ENCODE data around the gene MLST8.

Gene MLST8

DNA sequence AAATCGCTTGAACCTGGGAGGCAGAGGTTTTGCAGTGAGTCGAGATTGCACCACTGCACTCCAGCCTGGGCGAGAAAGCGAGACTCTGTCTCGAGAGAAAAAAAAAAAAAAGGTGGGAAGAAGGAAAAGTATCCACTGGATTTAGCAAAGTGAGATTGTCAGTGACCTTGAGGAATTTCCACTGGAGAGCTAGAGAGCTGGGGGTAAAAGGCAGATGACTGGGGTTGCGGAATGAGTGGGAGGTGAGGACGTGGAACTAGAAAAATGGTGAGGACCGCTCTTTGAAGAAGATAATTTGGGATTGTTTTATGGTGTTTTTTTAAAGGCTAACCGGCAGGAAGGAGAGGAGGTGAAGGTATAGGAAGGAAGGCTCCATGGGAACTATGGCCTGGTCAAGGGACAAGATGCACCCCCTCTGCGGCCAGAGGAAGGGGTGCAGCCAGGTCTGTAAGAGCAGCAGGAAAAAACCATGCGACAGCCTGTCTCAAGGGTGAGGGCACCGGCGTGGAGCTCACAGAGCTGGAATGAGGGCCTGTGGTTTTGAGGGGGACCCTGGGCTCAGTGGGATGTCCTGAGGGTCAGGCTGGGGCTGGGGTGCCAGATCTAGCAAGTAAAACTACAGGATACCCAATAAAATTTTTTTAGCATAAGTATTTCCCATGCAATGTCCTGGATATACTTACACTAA, 694 bp upstream of the MLST8 start:
- Histone ChIP-seq H3K9ac (ENCODE audit: low read length) (peak overlapping the region; percentile 75), H3K4me1 (ENCODE audit: control insufficient read depth, low read depth, low read length) (no peaks in the 10 kb centered on the region), H3K36me3 (ENCODE audit: control insufficient read depth, low read depth, low read length) (peaks cover 24% of the 10 kb centered on the region), H3K4me3 (ENCODE audit: low read length) (peak overlapping the region; percentile 96), H3K9me3 (ENCODE audit: control insufficient read depth, low read depth, low read length) (no peaks in the 10 kb centered on the region), H3K27ac (ENCODE audit: low read length) (no peak overlapping the region), H3K27me3 (ENCODE audit: control insufficient read depth, insufficient read depth, low read length) (peaks cover 4% of the 10 kb centered on the region)

DNA sequence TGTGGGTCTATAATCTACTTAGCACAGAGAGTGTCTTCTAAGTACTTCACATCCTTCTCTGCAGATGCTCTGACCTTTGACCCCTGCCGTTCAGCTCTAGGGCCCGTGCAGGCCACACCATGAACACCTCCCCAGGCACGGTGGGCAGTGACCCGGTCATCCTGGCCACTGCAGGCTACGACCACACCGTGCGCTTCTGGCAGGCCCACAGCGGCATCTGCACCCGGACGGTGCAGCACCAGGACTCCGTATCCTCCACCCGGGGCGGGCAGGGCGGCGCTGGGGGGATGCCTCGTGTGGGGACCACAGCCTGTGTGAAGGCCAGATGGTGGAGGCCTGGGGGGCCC, 686 bp downstream of the MLST8 start:
- Histone ChIP-seq H3K4me3 (ENCODE audit: low read length) (peak overlapping the region; percentile 96), H3K27ac (ENCODE audit: low read length) (no peak overlapping the region), H3K9me3 (ENCODE audit: control insufficient read depth, low read depth, low read length) (no peaks in the 10 kb centered on the region), H3K9ac (ENCODE audit: low read length) (peak overlapping the region; percentile 75), H3K4me1 (ENCODE audit: control insufficient read depth, low read depth, low read length) (no peaks in the 10 kb centered on the region), H3K27me3 (ENCODE audit: control insufficient read depth, insufficient read depth, low read length) (no peaks in the 10 kb centered on the region), H3K36me3 (ENCODE audit: control insufficient read depth, low read depth, low read length) (peaks cover 25% of the 10 kb centered on the region)

DNA sequence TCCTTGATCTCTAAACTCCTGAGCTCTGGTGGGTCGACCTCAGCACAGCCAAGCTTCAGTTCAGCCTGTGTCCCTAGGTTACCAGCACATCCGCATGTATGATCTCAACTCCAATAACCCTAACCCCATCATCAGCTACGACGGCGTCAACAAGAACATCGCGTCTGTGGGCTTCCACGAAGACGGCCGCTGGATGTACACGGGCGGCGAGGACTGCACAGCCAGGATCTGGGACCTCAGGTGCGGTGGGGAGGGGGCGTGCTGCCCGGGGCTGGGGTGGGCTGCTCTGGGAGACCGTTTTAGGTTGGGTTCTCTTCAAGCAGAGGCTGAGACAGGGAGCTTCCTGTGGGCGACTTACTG, 1.1 kb downstream of the MLST8 start:
- peaks cover 25% of the 10 kb centered on the region for H3K36me3 ChIP-seq (ENCODE audit: control insufficient read depth, low read depth, low read length)
- no peaks in the 10 kb centered on the region for H3K4me1 ChIP-seq (ENCODE audit: control insufficient read depth, low read depth, low read length)
- no peak overlapping the region for H3K27ac ChIP-seq (ENCODE audit: low read length)
- no peaks in the 10 kb centered on the region for H3K27me3 ChIP-seq (ENCODE audit: control insufficient read depth, insufficient read depth, low read length)
- H3K4me3 ChIP-seq (ENCODE audit: low read length), result peak overlapping the region; percentile 96
- H3K9me3 ChIP-seq (ENCODE audit: control insufficient read depth, low read depth, low read length), result no peaks in the 10 kb centered on the region
- H3K9ac ChIP-seq (ENCODE audit: low read length), result no peak overlapping the region

DNA sequence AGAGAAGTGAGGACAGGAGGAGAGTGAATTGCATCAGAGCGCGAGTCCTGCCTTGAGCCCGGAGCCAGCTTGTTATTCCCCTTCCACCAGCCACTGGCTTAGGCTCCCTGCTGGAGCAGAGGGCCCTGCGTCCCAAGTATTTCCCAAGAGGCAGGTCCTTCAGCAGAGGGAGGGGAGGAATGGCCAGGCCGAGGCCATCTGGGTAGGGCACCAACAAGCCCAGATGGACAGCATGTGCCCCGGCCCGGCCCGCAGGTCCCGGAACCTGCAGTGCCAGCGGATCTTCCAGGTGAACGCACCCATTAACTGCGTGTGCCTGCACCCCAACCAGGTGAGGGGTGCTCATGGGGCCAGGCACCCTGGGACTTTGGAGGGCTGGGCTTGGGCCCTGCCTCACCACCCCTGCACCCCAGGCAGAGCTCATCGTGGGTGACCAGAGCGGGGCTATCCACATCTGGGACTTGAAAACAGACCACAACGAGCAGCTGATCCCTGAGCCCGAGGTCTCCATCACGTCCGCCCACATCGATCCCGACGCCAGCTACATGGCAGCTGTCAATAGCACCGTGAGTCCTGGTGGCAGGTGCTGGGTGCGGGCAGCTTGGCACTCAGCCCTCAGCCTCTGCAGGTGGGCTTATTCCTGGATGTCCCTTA, 1.7 kb downstream of the MLST8 start:
- Histone ChIP-seq H3K4me1 (ENCODE audit: control insufficient read depth, low read depth, low read length) (no peaks in the 10 kb centered on the region), H3K4me3 (ENCODE audit: low read length) (no peak overlapping the region), H3K27me3 (ENCODE audit: control insufficient read depth, insufficient read depth, low read length) (no peaks in the 10 kb centered on the region), H3K9ac (ENCODE audit: low read length) (no peak overlapping the region), H3K27ac (ENCODE audit: low read length) (no peak overlapping the region), H3K36me3 (ENCODE audit: control insufficient read depth, low read depth, low read length) (peaks cover 26% of the 10 kb centered on the region), H3K9me3 (ENCODE audit: control insufficient read depth, low read depth, low read length) (no peaks in the 10 kb centered on the region)

DNA sequence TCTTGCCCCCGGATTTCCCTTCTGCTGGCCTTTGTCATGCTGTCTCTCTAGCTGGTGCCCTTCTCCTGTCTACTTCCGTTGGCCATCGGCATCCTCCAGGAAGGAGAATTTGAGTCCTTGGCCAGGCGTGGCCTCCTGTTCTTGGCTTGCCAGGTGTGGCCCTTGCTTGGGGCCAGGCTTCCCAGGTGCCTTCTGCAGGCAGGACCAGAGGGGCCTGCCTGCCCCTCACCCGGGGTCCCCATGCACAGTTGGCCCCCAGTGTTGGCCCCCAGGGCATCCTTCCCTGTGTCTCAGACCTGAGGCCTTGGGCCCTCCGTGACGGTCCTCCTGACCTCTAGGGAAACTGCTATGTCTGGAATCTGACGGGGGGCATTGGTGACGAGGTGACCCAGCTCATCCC, 2.6 kb downstream of the MLST8 start:
- Histone ChIP-seq H3K4me1 (ENCODE audit: control insufficient read depth, low read depth, low read length) (peaks cover 1% of the 10 kb centered on the region), H3K27ac (ENCODE audit: low read length) (no peak overlapping the region), H3K4me3 (ENCODE audit: low read length) (no peak overlapping the region), H3K27me3 (ENCODE audit: control insufficient read depth, insufficient read depth, low read length) (no peaks in the 10 kb centered on the region), H3K9ac (ENCODE audit: low read length) (no peak overlapping the region), H3K9me3 (ENCODE audit: control insufficient read depth, low read depth, low read length) (no peaks in the 10 kb centered on the region), H3K36me3 (ENCODE audit: control insufficient read depth, low read depth, low read length) (peaks cover 33% of the 10 kb centered on the region)

DNA sequence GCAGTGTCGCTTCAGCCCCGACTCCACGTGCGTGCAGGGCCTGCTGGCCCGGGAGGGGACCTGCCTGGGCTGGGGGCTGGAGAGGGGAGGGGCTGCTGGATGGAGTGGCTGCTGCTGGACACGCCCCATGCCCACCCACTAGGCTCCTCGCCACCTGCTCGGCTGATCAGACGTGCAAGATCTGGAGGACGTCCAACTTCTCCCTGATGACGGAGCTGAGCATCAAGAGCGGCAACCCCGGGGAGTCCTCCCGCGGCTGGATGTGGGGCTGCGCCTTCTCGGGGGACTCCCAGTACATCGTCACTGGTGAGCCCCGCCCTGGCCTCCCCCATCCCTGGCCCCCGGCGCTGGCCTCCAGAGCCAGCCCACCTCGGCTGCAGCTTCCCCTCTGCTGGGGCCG, 3.1 kb downstream of the MLST8 start:
- Histone ChIP-seq H3K36me3 (ENCODE audit: control insufficient read depth, low read depth, low read length) (peaks cover 34% of the 10 kb centered on the region), H3K9ac (ENCODE audit: low read length) (no peak overlapping the region), H3K4me3 (ENCODE audit: low read length) (no peak overlapping the region), H3K4me1 (ENCODE audit: control insufficient read depth, low read depth, low read length) (peaks cover 4% of the 10 kb centered on the region), H3K27me3 (ENCODE audit: control insufficient read depth, insufficient read depth, low read length) (no peaks in the 10 kb centered on the region), H3K27ac (ENCODE audit: low read length) (no peak overlapping the region), H3K9me3 (ENCODE audit: control insufficient read depth, low read depth, low read length) (no peaks in the 10 kb centered on the region)

DNA sequence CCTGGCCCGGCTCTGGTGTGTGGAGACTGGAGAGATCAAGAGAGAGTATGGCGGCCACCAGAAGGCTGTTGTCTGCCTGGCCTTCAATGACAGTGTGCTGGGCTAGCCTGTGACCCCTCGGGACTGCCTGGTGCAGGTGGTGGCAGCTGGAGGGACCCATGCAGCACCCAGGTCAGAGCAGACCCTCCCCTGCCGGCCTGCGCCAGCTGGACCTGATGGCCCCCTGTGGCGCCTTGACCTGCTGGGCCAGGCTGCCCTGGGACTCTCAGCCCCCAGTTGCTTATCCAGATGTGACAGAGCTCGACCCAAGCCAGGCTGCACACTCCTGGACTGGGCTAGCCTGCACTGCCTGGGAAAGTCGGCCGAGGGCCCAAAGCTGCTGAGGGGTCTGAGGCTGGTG, 3.5 kb downstream of the MLST8 start:
- H3K27me3 ChIP-seq (ENCODE audit: control insufficient read depth, insufficient read depth, low read length), result no peaks in the 10 kb centered on the region
- no peak overlapping the region for H3K4me3 ChIP-seq (ENCODE audit: low read length)
- peaks cover 34% of the 10 kb centered on the region for H3K36me3 ChIP-seq (ENCODE audit: control insufficient read depth, low read depth, low read length)
- no peak overlapping the region for H3K9ac ChIP-seq (ENCODE audit: low read length)
- peaks cover 4% of the 10 kb centered on the region for H3K4me1 ChIP-seq (ENCODE audit: control insufficient read depth, low read depth, low read length)
- no peak overlapping the region for H3K27ac ChIP-seq (ENCODE audit: low read length)
- H3K9me3 ChIP-seq (ENCODE audit: control insufficient read depth, low read depth, low read length), result no peaks in the 10 kb centered on the region

DNA sequence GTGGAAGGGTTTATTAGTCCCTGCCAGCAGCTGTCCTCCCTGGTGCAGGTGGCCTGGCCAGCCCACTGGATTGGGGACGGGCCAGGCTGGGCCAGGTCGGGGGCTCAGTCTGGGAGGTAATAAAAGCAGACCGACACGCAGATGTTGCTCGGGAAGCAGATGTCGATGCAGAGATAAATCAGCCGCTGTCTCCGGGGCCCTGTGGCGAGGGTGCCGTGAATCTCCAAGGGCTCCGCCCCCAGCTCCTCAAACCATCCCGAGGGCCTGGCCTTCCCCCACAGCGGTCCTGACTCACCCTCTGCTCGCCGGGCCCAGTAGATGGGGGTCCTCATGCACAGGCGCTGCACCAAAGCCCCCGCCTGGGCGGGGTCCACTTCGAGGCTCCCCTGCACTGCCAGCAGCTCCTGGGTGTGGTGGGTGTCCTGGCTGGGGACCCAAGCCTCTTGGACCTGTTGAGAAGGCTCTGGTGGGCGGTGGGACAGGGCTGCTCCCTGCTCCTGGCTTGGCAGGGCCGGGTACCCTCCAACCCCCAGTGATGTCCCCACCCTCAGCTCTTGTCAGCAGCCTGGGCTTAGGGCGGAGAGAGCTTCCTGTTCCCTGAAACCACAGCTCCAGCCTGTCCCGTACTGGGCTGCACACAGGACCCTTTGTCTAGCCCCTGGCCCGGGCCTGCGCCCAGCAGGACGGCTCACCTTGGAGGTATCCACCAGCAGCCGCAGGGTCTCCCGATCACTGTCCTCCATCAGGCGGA, 4.2 kb downstream of the MLST8 start:
- Histone ChIP-seq H3K36me3 (ENCODE audit: control insufficient read depth, low read depth, low read length) (peaks cover 34% of the 10 kb centered on the region), H3K9ac (ENCODE audit: low read length) (no peak overlapping the region), H3K4me3 (ENCODE audit: low read length) (no peak overlapping the region), H3K9me3 (ENCODE audit: control insufficient read depth, low read depth, low read length) (no peaks in the 10 kb centered on the region), H3K27ac (ENCODE audit: low read length) (no peak overlapping the region), H3K4me1 (ENCODE audit: control insufficient read depth, low read depth, low read length) (peaks cover 4% of the 10 kb centered on the region), H3K27me3 (ENCODE audit: control insufficient read depth, insufficient read depth, low read length) (no peaks in the 10 kb centered on the region)

DNA sequence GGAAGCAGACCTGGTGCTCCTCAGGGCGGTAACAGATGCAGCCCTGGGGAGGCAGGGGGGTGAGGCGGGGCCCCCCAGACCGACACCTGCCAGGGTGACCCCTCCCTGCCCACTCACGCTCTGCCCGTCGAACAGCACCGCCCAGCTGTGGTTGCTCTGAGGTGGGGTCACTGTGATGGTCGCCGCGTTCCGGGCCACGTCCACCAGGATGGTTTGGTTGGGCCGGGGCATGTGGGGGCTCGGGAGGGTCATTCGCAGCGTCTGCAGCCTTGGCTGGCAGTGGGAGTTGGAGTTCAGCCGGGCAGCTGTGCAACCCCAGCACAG, 4.7 kb downstream of the MLST8 start:
- no peak overlapping the region for H3K9ac ChIP-seq (ENCODE audit: low read length)

DNA sequence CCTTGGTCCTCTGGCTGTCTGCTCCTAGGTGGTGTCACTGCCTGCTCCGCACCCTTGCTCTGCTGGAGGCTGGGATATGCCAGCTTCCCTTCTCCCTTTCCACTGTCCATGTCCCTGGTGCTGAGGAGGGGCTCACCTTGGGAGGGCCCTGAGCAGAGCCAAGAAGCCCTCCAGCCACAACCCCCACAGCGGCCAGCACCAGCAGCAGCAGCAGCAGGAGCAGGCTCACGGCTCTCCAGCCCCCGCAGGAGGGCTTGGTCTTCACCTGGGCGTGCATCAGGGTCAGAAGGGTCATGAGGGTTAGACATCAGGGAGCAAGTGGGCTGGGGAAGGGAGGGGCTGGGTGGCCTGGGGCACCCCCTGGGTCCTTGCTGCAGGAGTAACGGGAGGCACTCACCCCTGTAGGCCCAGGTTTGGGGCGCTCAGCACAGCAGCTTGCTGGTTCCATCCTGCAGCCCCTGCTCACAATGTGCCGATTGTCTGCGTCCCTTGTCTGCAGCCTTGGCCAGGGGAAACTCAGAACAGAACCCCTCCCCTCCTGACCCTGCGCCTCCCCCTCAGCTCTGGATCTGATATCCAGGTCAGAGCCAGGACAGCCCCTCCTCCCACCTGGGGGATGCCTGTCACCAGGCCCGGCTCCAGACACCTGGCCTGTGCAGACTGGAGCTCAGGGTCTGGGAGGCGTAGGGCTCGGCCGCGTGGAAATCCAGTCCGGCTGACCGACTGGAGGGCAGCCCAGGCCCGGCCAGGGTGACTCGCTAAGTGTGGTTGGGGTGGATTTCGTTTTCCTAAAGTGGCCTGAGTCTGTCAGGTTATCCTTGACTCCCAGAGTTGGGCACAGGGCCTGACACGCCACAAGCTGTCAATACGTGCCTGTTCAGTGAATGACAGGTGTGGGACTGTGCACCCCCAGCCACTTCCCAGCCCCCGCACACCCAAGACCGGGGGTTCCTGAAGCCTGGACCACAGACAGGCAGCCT, 5.4 kb downstream of the MLST8 start, which contains the start of gene BRICD5:
Gene BRICD5 (minus strand): TSS at position 478 of the 980 bp plus-strand sequence. CDS start 30 bp downstream, at position 448.
- H3K27me3 ChIP-seq (ENCODE audit: control insufficient read depth, insufficient read depth, low read length), result no peaks in the 10 kb centered on the region
- no peak within 1 kb of the TSS for H3K4me3 ChIP-seq (ENCODE audit: low read length)
- H3K36me3 ChIP-seq (ENCODE audit: control insufficient read depth, low read depth, low read length), result peaks cover 34% of the 10 kb centered on the region
- H3K9me3 ChIP-seq (ENCODE audit: control insufficient read depth, low read depth, low read length), result no peaks in the 10 kb centered on the region
- H3K4me1 ChIP-seq (ENCODE audit: control insufficient read depth, low read depth, low read length), result peaks cover 4% of the 10 kb centered on the region
- H3K27ac ChIP-seq (ENCODE audit: low read length), result no peak within 1 kb of the TSS
- no peak within 1 kb of the TSS for H3K9ac ChIP-seq (ENCODE audit: low read length)

More for the DNA sequence above, 4.7 kb downstream of the MLST8 start:
- Histone ChIP-seq H3K4me3 (ENCODE audit: low read length) (no peak overlapping the region), H3K27me3 (ENCODE audit: control insufficient read depth, insufficient read depth, low read length) (no peaks in the 10 kb centered on the region), H3K4me1 (ENCODE audit: control insufficient read depth, low read depth, low read length) (peaks cover 4% of the 10 kb centered on the region), H3K9me3 (ENCODE audit: control insufficient read depth, low read depth, low read length) (no peaks in the 10 kb centered on the region), H3K36me3 (ENCODE audit: control insufficient read depth, low read depth, low read length) (peaks cover 34% of the 10 kb centered on the region), H3K27ac (ENCODE audit: low read length) (no peak overlapping the region)

DNA sequence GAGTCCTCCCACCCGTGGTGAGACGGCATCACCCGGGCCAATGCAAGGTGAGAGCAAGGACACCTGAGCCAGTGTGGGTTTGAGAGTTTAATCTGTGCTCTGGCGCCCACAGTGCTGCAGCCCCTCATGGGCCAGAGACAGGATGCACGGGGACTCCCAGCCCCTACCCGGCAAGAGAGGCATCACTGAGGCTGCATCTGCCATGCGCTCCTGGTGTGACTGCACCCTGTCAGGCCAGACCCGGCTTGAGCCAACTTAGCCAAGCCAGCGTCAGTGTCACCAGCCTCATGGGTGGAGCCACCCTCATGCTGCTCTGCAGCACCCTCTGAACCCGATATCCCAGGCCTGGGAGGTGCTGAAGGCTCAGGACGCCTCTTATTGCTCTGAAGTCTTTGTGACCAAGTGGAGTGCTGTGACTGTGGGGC, 6.7 kb downstream of the MLST8 start:
- Histone ChIP-seq H3K27ac (ENCODE audit: low read length) (no peak overlapping the region), H3K4me3 (ENCODE audit: low read length) (no peak overlapping the region), H3K9me3 (ENCODE audit: control insufficient read depth, low read depth, low read length) (no peaks in the 10 kb centered on the region), H3K27me3 (ENCODE audit: control insufficient read depth, insufficient read depth, low read length) (no peaks in the 10 kb centered on the region), H3K36me3 (ENCODE audit: control insufficient read depth, low read depth, low read length) (peaks cover 34% of the 10 kb centered on the region), H3K9ac (ENCODE audit: low read length) (no peak overlapping the region), H3K4me1 (ENCODE audit: control insufficient read depth, low read depth, low read length) (peaks cover 4% of the 10 kb centered on the region)

Measured in iPS-18a (cell line).